Measurements from ENCODE around the gene FGF14. TPM values are rescaled to one million over a fixed set of nuclear protein-coding genes. Genes with fewer than 3 reads are reported as not detected.

The FGF14 gene
- total RNA-seq, 1 donor from 2014 or later, result 1.4 TPM

DNA sequence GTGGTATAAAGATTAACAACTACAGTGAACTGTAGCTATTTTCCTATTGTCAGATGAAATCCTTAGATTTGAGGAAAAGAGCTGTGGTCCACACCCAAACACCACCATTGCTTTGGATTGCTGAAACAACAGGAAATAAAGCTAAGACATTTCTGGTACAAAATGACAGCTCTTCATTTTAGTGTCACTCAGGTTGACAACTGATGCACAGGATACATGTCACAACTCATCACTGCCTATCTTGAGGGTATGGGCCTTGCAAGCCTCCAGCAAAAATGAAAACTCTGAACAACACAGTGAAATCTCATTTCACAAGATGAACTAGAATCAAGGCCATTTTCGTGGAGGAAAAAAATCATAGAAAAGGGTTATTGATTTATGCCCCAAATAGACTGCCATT is 609.7 kb downstream of the FGF14 start:
- no peak overlapping the region for H3K27ac ChIP-seq
- H3K36me3 ChIP-seq, result no peaks in the 10 kb centered on the region
- no peaks in the 10 kb centered on the region for H3K27me3 Mint-ChIP-seq (ENCODE audit: insufficient read depth, low read depth)
- no peaks in the 10 kb centered on the region for H3K9me3 ChIP-seq (ENCODE audit: low read depth)
- no peaks in the 10 kb centered on the region for H3K9me3 Mint-ChIP-seq
- H3K9ac ChIP-seq, result no peak overlapping the region
- no peak overlapping the region for H3K27ac Mint-ChIP-seq
- H3K4me1 ChIP-seq, result no peaks in the 10 kb centered on the region
- H3K79me2 ChIP-seq (ENCODE audit: low read depth), result no peaks in the 10 kb centered on the region
- H3K4me3 Mint-ChIP-seq, result no peak overlapping the region
- no peaks in the 10 kb centered on the region for H4K20me1 ChIP-seq (ENCODE audit: low read depth)
- H3K4me2 ChIP-seq, result no peak overlapping the region
- H3K4me1 Mint-ChIP-seq, result no peaks in the 10 kb centered on the region
- no peak for DNase-seq (ENCODE audit: low spot score)
- no peak overlapping the region for H3K4me3 ChIP-seq
- H2AFZ ChIP-seq (replicated peaks), result no peak overlapping the region
- TF ChIP-seq EZH2 (IDR thresholded peaks at IDR 0.05) (no peak), EZH2phosphoT487 (IDR thresholded peaks at IDR 0.05) (no peak)
- TF ChIP-seq, protein P1, sequence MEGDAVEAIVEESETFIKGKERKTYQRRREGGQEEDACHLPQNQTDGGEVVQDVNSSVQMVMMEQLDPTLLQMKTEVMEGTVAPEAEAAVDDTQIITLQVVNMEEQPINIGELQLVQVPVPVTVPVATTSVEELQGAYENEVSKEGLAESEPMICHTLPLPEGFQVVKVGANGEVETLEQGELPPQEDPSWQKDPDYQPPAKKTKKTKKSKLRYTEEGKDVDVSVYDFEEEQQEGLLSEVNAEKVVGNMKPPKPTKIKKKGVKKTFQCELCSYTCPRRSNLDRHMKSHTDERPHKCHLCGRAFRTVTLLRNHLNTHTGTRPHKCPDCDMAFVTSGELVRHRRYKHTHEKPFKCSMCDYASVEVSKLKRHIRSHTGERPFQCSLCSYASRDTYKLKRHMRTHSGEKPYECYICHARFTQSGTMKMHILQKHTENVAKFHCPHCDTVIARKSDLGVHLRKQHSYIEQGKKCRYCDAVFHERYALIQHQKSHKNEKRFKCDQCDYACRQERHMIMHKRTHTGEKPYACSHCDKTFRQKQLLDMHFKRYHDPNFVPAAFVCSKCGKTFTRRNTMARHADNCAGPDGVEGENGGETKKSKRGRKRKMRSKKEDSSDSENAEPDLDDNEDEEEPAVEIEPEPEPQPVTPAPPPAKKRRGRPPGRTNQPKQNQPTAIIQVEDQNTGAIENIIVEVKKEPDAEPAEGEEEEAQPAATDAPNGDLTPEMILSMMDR (IDR thresholded peaks at IDR 0.05), result no peak
- no peaks in the 10 kb centered on the region for H3K36me3 Mint-ChIP-seq
- no peaks in the 10 kb centered on the region for H3K27me3 ChIP-seq
- H3F3A ChIP-seq (ENCODE audit: low read depth), result no peaks in the 10 kb centered on the region

DNA sequence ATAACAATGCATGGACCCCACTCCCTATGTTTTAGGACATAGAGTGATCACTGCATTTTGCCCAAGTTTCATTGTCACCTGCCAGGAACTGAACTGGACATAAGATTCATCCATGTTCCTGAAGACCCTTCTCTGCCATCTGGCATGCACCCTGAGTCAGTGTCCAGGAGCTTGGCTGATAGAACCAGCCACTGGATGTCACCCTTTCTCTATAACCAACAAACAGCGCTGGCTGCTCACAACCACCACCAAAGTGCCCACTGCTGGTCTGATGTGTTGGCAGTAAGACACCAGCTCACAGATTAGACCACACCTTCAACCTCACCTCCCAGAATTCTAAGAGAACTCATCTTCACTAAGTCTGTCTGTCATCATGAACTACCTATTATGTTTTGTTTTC is 616.0 kb downstream of the FGF14 start:
- DNase-seq (ENCODE audit: low spot score), result peak; percentile 64
- no peak overlapping the region for H3K27ac ChIP-seq
- Mint-ChIP-seq H3K36me3 (no peaks in the 10 kb centered on the region), H3K4me3 (no peak overlapping the region), H3K9me3 (no peaks in the 10 kb centered on the region), H3K27me3 (ENCODE audit: insufficient read depth, low read depth) (peaks cover 4% of the 10 kb centered on the region), H3K27ac (no peak overlapping the region), H3K4me1 (no peaks in the 10 kb centered on the region)
- H3K36me3 ChIP-seq, result no peaks in the 10 kb centered on the region
- no peak overlapping the region for H3K4me2 ChIP-seq
- no peaks in the 10 kb centered on the region for H3K79me2 ChIP-seq (ENCODE audit: low read depth)
- no peaks in the 10 kb centered on the region for H3F3A ChIP-seq (ENCODE audit: low read depth)
- no peak overlapping the region for H3K4me3 ChIP-seq
- H4K20me1 ChIP-seq (ENCODE audit: low read depth), result no peaks in the 10 kb centered on the region
- H3K9ac ChIP-seq, result no peak overlapping the region
- no peaks in the 10 kb centered on the region for H3K4me1 ChIP-seq
- no peak overlapping the region for H2AFZ ChIP-seq (replicated peaks)
- H3K9me3 ChIP-seq (ENCODE audit: low read depth), result no peaks in the 10 kb centered on the region
- H3K27me3 ChIP-seq, result no peaks in the 10 kb centered on the region
- no peak for TF ChIP-seq EZH2phosphoT487 (IDR thresholded peaks at IDR 0.05)
- TF ChIP-seq, protein P1 (IDR thresholded peaks at IDR 0.05), result peak; percentile 58
- no peak for TF ChIP-seq EZH2 (IDR thresholded peaks at IDR 0.05)

DNA sequence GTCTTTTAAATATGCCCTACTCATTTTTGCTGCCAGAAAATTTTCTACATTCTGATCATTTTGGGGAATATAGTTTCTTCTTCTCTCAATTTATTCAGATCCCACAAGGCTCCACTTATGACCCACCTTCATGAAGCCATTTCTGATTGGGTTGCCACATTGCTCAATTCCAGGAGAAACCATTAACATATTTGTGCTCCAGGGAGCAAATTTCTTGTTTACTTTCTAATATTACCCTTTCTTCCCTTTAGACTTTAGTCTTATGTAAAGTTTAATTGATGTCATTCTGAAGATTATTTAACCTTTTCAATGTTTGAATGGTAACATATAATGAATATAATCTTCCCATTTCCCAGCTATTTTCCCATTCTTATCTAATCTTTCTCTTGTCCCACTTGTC is 617.5 kb downstream of the FGF14 start:
- Histone ChIP-seq H3K4me2 (no peak overlapping the region), H3F3A (ENCODE audit: low read depth) (no peaks in the 10 kb centered on the region), H3K9ac (no peak overlapping the region), H3K4me3 (no peak overlapping the region), H3K27ac (no peak overlapping the region), H3K79me2 (ENCODE audit: low read depth) (no peaks in the 10 kb centered on the region), H3K9me3 (ENCODE audit: low read depth) (no peaks in the 10 kb centered on the region), H2AFZ (replicated peaks) (no peak overlapping the region), H3K27me3 (no peaks in the 10 kb centered on the region), H4K20me1 (ENCODE audit: low read depth) (no peaks in the 10 kb centered on the region), H3K36me3 (no peaks in the 10 kb centered on the region), H3K4me1 (no peaks in the 10 kb centered on the region)
- TF ChIP-seq, protein P1 (IDR thresholded peaks at IDR 0.05), result no peak
- TF ChIP-seq EZH2phosphoT487 (IDR thresholded peaks at IDR 0.05), result no peak
- TF ChIP-seq EZH2 (IDR thresholded peaks at IDR 0.05), result no peak
- no peaks in the 10 kb centered on the region for H3K36me3 Mint-ChIP-seq
- H3K27me3 Mint-ChIP-seq (ENCODE audit: insufficient read depth, low read depth), result peaks cover 4% of the 10 kb centered on the region
- no peaks in the 10 kb centered on the region for H3K9me3 Mint-ChIP-seq
- DNase-seq (ENCODE audit: low spot score), result no peak
- no peak overlapping the region for H3K27ac Mint-ChIP-seq
- H3K4me3 Mint-ChIP-seq, result no peak overlapping the region
- H3K4me1 Mint-ChIP-seq, result no peaks in the 10 kb centered on the region

All from neural progenitor cell (in vitro differentiated cells).